GM12892 (cell line): ENCODE results near the gene YPEL3.

Experiments
- POLR2A ChIP-seq: IDR thresholded peaks from 2 replicates; pipeline ENCODE4 v1.6.1; 2011; ENCODE audit warnings: low read depth, low read length, control low read depth
- POLR2AphosphoS5 ChIP-seq: IDR thresholded peaks from 2 replicates; pipeline ENCODE4 v1.6.1; 2011; ENCODE audit warnings: low read depth, low read length, control low read depth

DNA sequence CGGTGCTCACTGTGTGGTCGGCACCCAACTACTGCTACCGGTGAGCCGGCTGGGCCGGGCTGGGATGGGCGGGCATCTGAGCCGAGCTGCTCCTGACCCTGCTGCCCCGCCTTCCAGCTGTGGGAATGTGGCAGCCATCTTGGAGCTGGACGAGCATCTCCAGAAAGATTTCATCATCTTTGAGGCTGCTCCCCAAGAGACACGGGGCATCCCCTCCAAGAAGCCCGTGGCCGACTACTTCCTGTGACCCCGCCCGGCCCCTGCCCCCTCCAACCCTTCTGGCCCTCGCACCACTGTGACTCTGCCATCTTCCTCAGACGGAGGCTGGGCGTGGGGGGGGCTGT, 11.2 kb downstream of the YPEL3 start:
- TF ChIP-seq POLR2A (no peak), POLR2AphosphoS5 (no peak)
